Keratinocyte (primary cell): ENCODE measurements around the gene PRKAA1. TPM values are rescaled to one million over a fixed set of nuclear protein-coding genes. Genes with fewer than 3 reads are reported as not detected.

Experiments used
- DNase-seq: peaks from one replicate; pipeline ENCODE4 v3.0.0-alpha.2; 2011; ENCODE audit warnings: low read depth, missing footprints, low spot score
- FAIRE-seq: peaks from 2 replicates; lab custom pipeline; 2011; peaks lifted over from hg19 to GRCh38; lab: Jason Lieb, UNC
- H2AFZ ChIP-seq: 2 replicates; pipeline ENCODE4 v1.6.0; 2012; ENCODE audit warnings: low read length, control low read depth, inconsistent platforms; ENCODE audit not compliant: control insufficient read depth
- H3K27ac ChIP-seq: 2 replicates; pipeline ENCODE4 v1.5.1; 2011; ENCODE audit warnings: low read length; ENCODE audit not compliant: control insufficient read depth, insufficient read depth
- H3K27me3 ChIP-seq: 3 replicates; pipeline ENCODE4 v1.6.0; 2011; ENCODE audit warnings: low read length; ENCODE audit not compliant: control insufficient read depth, insufficient read depth; ENCODE audit errors: extremely low read depth
- H3K36me3 ChIP-seq, 2 experiments: 2 replicates in 1 of 2; 3 replicates in 1 of 2; pipeline ENCODE4 v1.5.1; 2011; ENCODE audit warnings: low read length in 2 of 2, mild to moderate bottlenecking in 1 of 2; ENCODE audit not compliant: control insufficient read depth in 2 of 2, insufficient read depth in 2 of 2; ENCODE audit errors: extremely low read depth in 1 of 2
- H3K4me1 ChIP-seq: 3 replicates; pipeline ENCODE4 v1.5.1; 2011; ENCODE audit warnings: low read length; ENCODE audit not compliant: control insufficient read depth, insufficient read depth; ENCODE audit errors: extremely low read depth
- H3K4me2 ChIP-seq: 3 replicates; pipeline ENCODE4 v1.6.0; 2011; ENCODE audit warnings: low read depth, low read length; ENCODE audit not compliant: control insufficient read depth, insufficient read depth; ENCODE audit errors: extremely low read depth
- H3K4me3 ChIP-seq, 3 experiments: fragments of 200-600 bp in 1 of 3; sonication (generic) in 1 of 3; 2 replicates in 2 of 3; 3 replicates in 1 of 3; pipeline ENCODE4 v1.5.1; 2011 to 2016; ENCODE audit warnings: low read length in 3 of 3, mild to moderate bottlenecking in 3 of 3, control low read depth in 2 of 3, inconsistent platforms in 1 of 3, low read depth in 1 of 3, mixed read lengths in 1 of 3, mixed run types in 1 of 3, moderate library complexity in 1 of 3; ENCODE audit not compliant: control insufficient read depth in 2 of 3, insufficient read depth in 2 of 3; ENCODE audit errors: extremely low read depth in 1 of 3
- H3K79me2 ChIP-seq: 2 replicates; pipeline ENCODE4 v1.6.0; 2012; ENCODE audit warnings: low read length; ENCODE audit not compliant: control insufficient read depth, insufficient read depth
- H3K9ac ChIP-seq: 3 replicates; pipeline ENCODE4 v1.6.0; 2011; ENCODE audit warnings: low read length; ENCODE audit not compliant: control insufficient read depth, insufficient read depth; ENCODE audit errors: extremely low read depth
- H3K9me1 ChIP-seq: 3 replicates; pipeline ENCODE4 v1.6.0; 2011; ENCODE audit warnings: low read length; ENCODE audit not compliant: control insufficient read depth, insufficient read depth; ENCODE audit errors: extremely low read depth
- H3K9me3 ChIP-seq: 2 replicates; pipeline ENCODE4 v1.5.1; 2012; ENCODE audit warnings: low read depth, low read length; ENCODE audit not compliant: control insufficient read depth
- H4K20me1 ChIP-seq: 3 replicates; pipeline ENCODE4 v1.6.0; 2011; ENCODE audit warnings: low read length; ENCODE audit not compliant: control insufficient read depth, insufficient read depth; ENCODE audit errors: extremely low read depth
- CTCF ChIP-seq, 3 experiments: IDR thresholded peaks in 1 of 3; conservative IDR thresholded peaks in 1 of 3; optimal IDR thresholded peaks in 1 of 3; 2 replicates in 2 of 3; 3 replicates in 1 of 3; pipeline versions ENCODE3 to v1.5.1; 2011; ENCODE audit warnings: low read length in 3 of 3, mild to moderate bottlenecking in 3 of 3, moderate library complexity in 2 of 3, control low read depth in 1 of 3, inconsistent platforms in 1 of 3; ENCODE audit not compliant: insufficient read depth in 2 of 3; ENCODE audit errors: extremely low read depth in 1 of 3
- EZH2 ChIP-seq: IDR thresholded peaks from one replicate; pipeline ENCODE4 v1.6.1; 2012; ENCODE audit warnings: inconsistent platforms, mild to moderate bottlenecking, low read length, moderate library complexity
- dilution Hi-C: fragments of 300-500 bp; cut with MboI; formaldehyde crosslinking; loops from one replicate; pipeline ENCODE4 v1.7.0; 2020; ENCODE audit warnings: low sequenced_read_pairs; ENCODE audit not compliant: extremely low pct_ligation_motif_present
- polyA plus RNA-seq, 5 experiments: library from polyadenylated mRNA; depleted of rRNA in 3 of 5; stranded (reverse) in 3 of 5; stranded (forward) in 1 of 5; unstranded in 1 of 5; fragments of >200 nt; gene quantifications; 1 replicate in 1 of 5; 2 replicates in 3 of 5; 3 replicates in 1 of 5; pipeline versions ENCODE4 v1.2.1 to v1.2.3, GENCODE V29; 2011 to 2012; ENCODE audit warnings: missing spikeins in 2 of 5, low read depth in 1 of 5, low replicate concordance in 1 of 5

The PRKAA1 gene
- polyA plus RNA-seq, 1 donor (not counting 4 experiments of a cell fraction or from before 2014, with no cell fraction given) = 59.3 TPM

GRCh38 chr5:40780199-40780598 lies 18.0 kb downstream of the PRKAA1 start:
- Histone ChIP-seq H3K27ac (no peak overlapping the region), H3K9me1 (peaks cover 4% of the 10 kb centered on the region), H3K9me3 (no peaks in the 10 kb centered on the region), H2AFZ (no peak overlapping the region), H3K4me2 (no peak overlapping the region), H3K4me1 (peaks cover 13% of the 10 kb centered on the region), H3K4me3 (no peak overlapping the region), H3K9ac (no peak overlapping the region), H3K27me3 (no peaks in the 10 kb centered on the region), H3K36me3 (peaks cover 0 to 7% of the 10 kb centered on the region in 2 experiments), H4K20me1 (peaks cover 3% of the 10 kb centered on the region), H3K79me2 (peaks cover 75% of the 10 kb centered on the region)
- TF ChIP-seq EZH2 (no peak), CTCF (optimal IDR thresholded peaks at IDR 0.05 in 1 of 3, IDR thresholded peaks at IDR 0.05 in 1 of 3, conservative IDR thresholded peaks at IDR 0.05 in 1 of 3; ENCODE audit: extremely low read depth in 1 of 3, insufficient read depth in 2 of 3, low read length in 3 of 3) (no peak)
- FAIRE-seq (no peak), DNase-seq (no peak)
- dilution Hi-C loops = no loop called here

GRCh38 chr5:40779561-40779960 lies 18.6 kb downstream of the PRKAA1 start:
- no peaks in the 10 kb centered on the region for H3K27me3 ChIP-seq
- DNase-seq = no peak
- no peak overlapping the region for H3K9ac ChIP-seq
- dilution Hi-C loops = no loop called here
- H4K20me1 ChIP-seq = peaks cover 3% of the 10 kb centered on the region
- H3K9me3 ChIP-seq = no peaks in the 10 kb centered on the region
- H3K27ac ChIP-seq = no peak overlapping the region
- no peak for FAIRE-seq
- H3K9me1 ChIP-seq = peaks cover 4% of the 10 kb centered on the region
- H2AFZ ChIP-seq = no peak overlapping the region
- peaks cover 13% of the 10 kb centered on the region for H3K4me1 ChIP-seq
- TF ChIP-seq EZH2 = no peak
- TF ChIP-seq CTCF (optimal IDR thresholded peaks at IDR 0.05 in 1 of 3, IDR thresholded peaks at IDR 0.05 in 1 of 3, conservative IDR thresholded peaks at IDR 0.05 in 1 of 3; ENCODE audit: extremely low read depth in 1 of 3, insufficient read depth in 2 of 3, low read length in 3 of 3) = no peak
- no peak overlapping the region for H3K4me2 ChIP-seq
- no peak overlapping the region for H3K4me3 ChIP-seq
- peaks cover 0 to 7% of the 10 kb centered on the region in 2 experiments for H3K36me3 ChIP-seq
- peaks cover 70% of the 10 kb centered on the region for H3K79me2 ChIP-seq
